Caco-2 (cell line): ENCODE measurements around the gene LMO7. TPM values are rescaled to one million over a fixed set of nuclear protein-coding genes. Genes with fewer than 3 reads are reported as not detected.
A peak's percentile ranks its signal among the peaks of the same experiment; 100 is the strongest.

Source experiments
- BruUV-seq: library from RNA; stranded (reverse); fragments of 400-500 nt; replicated peaks from 2 replicates; lab custom pipeline; 2021; lab: Mats Ljungman, UMichigan
- CTCF ChIA-PET: fragments of 300-600 bp; sonication (Branson Sonifier 250); formaldehyde crosslinking; loops from one replicate; lab custom pipeline; 2022; ENCODE audit warnings: antibody characterized with exemption; lab: Charles Lee
- POLR2A ChIA-PET: fragments of 300-600 bp; sonication (Branson Sonifier 250); formaldehyde crosslinking; loops from one replicate; lab custom pipeline; 2022; ENCODE audit warnings: antibody characterized with exemption; lab: Charles Lee
- DNase-seq, 2 experiments: peaks; one replicate each; pipeline versions ENCODE4 v3.0.0 to v3.0.0-alpha.2; 2020 to 2022
- H3K27me3 ChIP-seq: replicated peaks from 2 replicates; pipeline ENCODE4 v1.6.0; 2011; ENCODE audit warnings: low read length; ENCODE audit not compliant: control insufficient read depth, insufficient read depth
- H3K36me3 ChIP-seq: 2 replicates; pipeline ENCODE4 v1.5.1; 2011; ENCODE audit warnings: low read length; ENCODE audit not compliant: control insufficient read depth, insufficient read depth
- H3K4me1 ChIP-seq: fragments of 250-450 bp; sonication (Bioruptor Pico); 2 replicates; pipeline ENCODE4 v1.5.1; 2020; ENCODE audit warnings: mild to moderate bottlenecking
- H3K4me3 ChIP-seq: 2 replicates; pipeline ENCODE4 v1.5.1; 2011; ENCODE audit warnings: low read depth, mild to moderate bottlenecking, control low read depth, low read length
- H3K9me3 ChIP-seq: fragments of 250-450 bp; sonication (Bioruptor Pico); 2 replicates; pipeline ENCODE4 v1.5.1; 2020; ENCODE audit warnings: mild to moderate bottlenecking, moderate library complexity
- H3K27ac Mint-ChIP-seq: one replicate; pipeline ENCODE4 v1.8.0; 2022; ENCODE audit warnings: mixed read lengths; ENCODE audit not compliant: unreplicated experiment
- H3K27me3 Mint-ChIP-seq: one replicate; pipeline ENCODE4 v1.8.0; 2022; ENCODE audit warnings: mixed read lengths; ENCODE audit not compliant: insufficient read depth, unreplicated experiment
- H3K36me3 Mint-ChIP-seq: one replicate; pipeline ENCODE4 v1.8.0; 2022; ENCODE audit warnings: mild to moderate bottlenecking, mixed read lengths; ENCODE audit not compliant: insufficient read depth, unreplicated experiment
- H3K4me1 Mint-ChIP-seq: one replicate; pipeline ENCODE4 v1.8.0; 2022; ENCODE audit warnings: low read depth, mixed read lengths; ENCODE audit not compliant: unreplicated experiment
- H3K4me3 Mint-ChIP-seq: one replicate; pipeline ENCODE4 v1.8.0; 2022; ENCODE audit warnings: mild to moderate bottlenecking, moderate library complexity, mixed read lengths; ENCODE audit not compliant: unreplicated experiment
- H3K9me3 Mint-ChIP-seq: one replicate; pipeline ENCODE4 v1.8.0; 2022; ENCODE audit warnings: mixed read lengths; ENCODE audit not compliant: unreplicated experiment
- intact Hi-C: fragments of 100-400 bp; cut with micrococcal nuclease; formaldehyde crosslinking; loops from one replicate; pipeline ENCODE4 v1.10.0; 2022; ENCODE audit not compliant: unreplicated experiment
- total RNA-seq: library from RNA; stranded (reverse); gene quantifications from 2 replicates; pipeline ENCODE4 v1.2.3, GENCODE V29; 2022
- TF ChIP-seq, protein P1 (sequence below), 2 experiments: fragments of 200-600 bp in 1 of 2; IDR thresholded peaks; 1 replicate in 1 of 2; 2 replicates in 1 of 2; pipeline versions ENCODE4 v1.5.1 to v1.8.0; 2011 to 2022; ENCODE audit warnings: antibody characterized with exemption in 1 of 2, control low read depth in 1 of 2, inconsistent platforms in 1 of 2, low read depth in 1 of 2, low read length in 1 of 2, mild to moderate bottlenecking in 1 of 2, moderate library complexity in 1 of 2; ENCODE audit not compliant: insufficient read depth in 1 of 2, severe bottlenecking in 1 of 2, unreplicated experiment in 1 of 2

LMO7 gene
- total RNA-seq, 1 experiment from 2014 or later = 209 TPM

GRCh38 chr13:75689686-75690085 lies 53.6 kb downstream of the LMO7 start:
- DNase-seq = no peak
- ChIA-PET POLR2A (no interaction called here), CTCF (no interaction called here)
- Histone ChIP-seq H3K4me3 (no peak overlapping the region), H3K4me1 (peaks cover 16% of the 10 kb centered on the region), H3K36me3 (no peaks in the 10 kb centered on the region), H3K9me3 (no peaks in the 10 kb centered on the region), H3K27me3 (no peaks in the 10 kb centered on the region)
- H3K36me3 Mint-ChIP-seq = peaks cover 12% of the 10 kb centered on the region
- H3K4me3 Mint-ChIP-seq = no peak overlapping the region
- TF ChIP-seq, protein P1, sequence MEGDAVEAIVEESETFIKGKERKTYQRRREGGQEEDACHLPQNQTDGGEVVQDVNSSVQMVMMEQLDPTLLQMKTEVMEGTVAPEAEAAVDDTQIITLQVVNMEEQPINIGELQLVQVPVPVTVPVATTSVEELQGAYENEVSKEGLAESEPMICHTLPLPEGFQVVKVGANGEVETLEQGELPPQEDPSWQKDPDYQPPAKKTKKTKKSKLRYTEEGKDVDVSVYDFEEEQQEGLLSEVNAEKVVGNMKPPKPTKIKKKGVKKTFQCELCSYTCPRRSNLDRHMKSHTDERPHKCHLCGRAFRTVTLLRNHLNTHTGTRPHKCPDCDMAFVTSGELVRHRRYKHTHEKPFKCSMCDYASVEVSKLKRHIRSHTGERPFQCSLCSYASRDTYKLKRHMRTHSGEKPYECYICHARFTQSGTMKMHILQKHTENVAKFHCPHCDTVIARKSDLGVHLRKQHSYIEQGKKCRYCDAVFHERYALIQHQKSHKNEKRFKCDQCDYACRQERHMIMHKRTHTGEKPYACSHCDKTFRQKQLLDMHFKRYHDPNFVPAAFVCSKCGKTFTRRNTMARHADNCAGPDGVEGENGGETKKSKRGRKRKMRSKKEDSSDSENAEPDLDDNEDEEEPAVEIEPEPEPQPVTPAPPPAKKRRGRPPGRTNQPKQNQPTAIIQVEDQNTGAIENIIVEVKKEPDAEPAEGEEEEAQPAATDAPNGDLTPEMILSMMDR (IDR thresholded peaks at IDR 0.05; ENCODE audit: insufficient read depth in 1 of 2, low read depth in 1 of 2, low read length in 1 of 2, severe bottlenecking in 1 of 2, unreplicated experiment in 1 of 2) = no peak
- no peaks in the 10 kb centered on the region for H3K9me3 Mint-ChIP-seq
- intact Hi-C loops = loop anchor here (5.0 to 10.0 kb wide), 3 partner anchors 173 to 1198 kb away; partner anchors contain the start of gene KCTD12
- BruUV-seq = no TSS peak
- H3K4me1 Mint-ChIP-seq = peaks cover 36% of the 10 kb centered on the region
- no peaks in the 10 kb centered on the region for H3K27me3 Mint-ChIP-seq
- no peak overlapping the region for H3K27ac Mint-ChIP-seq

GRCh38 chr13:75690607-75691006 lies 54.5 kb downstream of the LMO7 start:
- no peaks in the 10 kb centered on the region for H3K27me3 ChIP-seq
- no TSS peak for BruUV-seq
- H3K4me1 ChIP-seq = peaks cover 16% of the 10 kb centered on the region
- H3K27ac Mint-ChIP-seq = no peak overlapping the region
- no peaks in the 10 kb centered on the region for H3K9me3 ChIP-seq
- TF ChIP-seq, protein P1 (IDR thresholded peaks at IDR 0.05; ENCODE audit: insufficient read depth in 1 of 2, low read depth in 1 of 2, low read length in 1 of 2, severe bottlenecking in 1 of 2, unreplicated experiment in 1 of 2) = no peak
- H3K27me3 Mint-ChIP-seq = no peaks in the 10 kb centered on the region
- H3K4me1 Mint-ChIP-seq = peaks cover 30% of the 10 kb centered on the region
- no peak for DNase-seq
- intact Hi-C loops = no loop called here
- H3K36me3 Mint-ChIP-seq = peaks cover 7% of the 10 kb centered on the region
- no peak overlapping the region for H3K4me3 ChIP-seq
- no peak overlapping the region for H3K4me3 Mint-ChIP-seq
- H3K36me3 ChIP-seq = no peaks in the 10 kb centered on the region
- H3K9me3 Mint-ChIP-seq = no peaks in the 10 kb centered on the region
- ChIA-PET POLR2A (no interaction called here), CTCF (no interaction called here)

DNA sequence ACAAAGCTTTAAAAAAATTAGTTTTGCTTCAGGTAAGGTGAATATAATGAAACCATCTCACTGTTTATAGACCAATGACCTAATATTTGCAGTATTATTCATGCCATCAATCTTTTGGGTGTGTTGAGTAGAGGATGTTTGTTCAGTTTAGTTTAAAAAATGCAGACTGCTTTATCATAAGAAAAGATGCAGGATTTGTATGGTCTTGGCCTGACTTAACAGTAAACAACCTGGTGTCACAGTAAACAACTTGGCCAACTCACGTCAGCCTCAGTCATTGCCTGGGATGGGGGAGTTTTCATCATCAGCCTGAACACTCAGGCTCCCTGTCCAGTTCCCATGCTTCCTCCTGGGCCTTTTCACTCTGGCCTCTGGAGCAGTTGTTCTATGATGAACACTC lies 55.1 kb downstream of the LMO7 start:
- no peak overlapping the region for H3K4me3 Mint-ChIP-seq
- CTCF ChIA-PET = no interaction called here
- intact Hi-C loops = no loop called here
- H3K27me3 ChIP-seq = no peaks in the 10 kb centered on the region
- POLR2A ChIA-PET = no interaction called here
- peaks cover 5% of the 10 kb centered on the region for H3K36me3 Mint-ChIP-seq
- H3K4me1 Mint-ChIP-seq = peaks cover 28% of the 10 kb centered on the region
- no peak for DNase-seq
- TF ChIP-seq, protein P1 (IDR thresholded peaks at IDR 0.05; ENCODE audit: insufficient read depth in 1 of 2, low read depth in 1 of 2, low read length in 1 of 2, severe bottlenecking in 1 of 2, unreplicated experiment in 1 of 2) = no peak
- no peak overlapping the region for H3K4me3 ChIP-seq
- H3K9me3 Mint-ChIP-seq = no peaks in the 10 kb centered on the region
- no peaks in the 10 kb centered on the region for H3K27me3 Mint-ChIP-seq
- no TSS peak for BruUV-seq
- H3K36me3 ChIP-seq = no peaks in the 10 kb centered on the region
- peaks cover 21% of the 10 kb centered on the region for H3K4me1 ChIP-seq
- H3K9me3 ChIP-seq = no peaks in the 10 kb centered on the region
- peak overlapping the region; percentile 4 for H3K27ac Mint-ChIP-seq
